WTC11 (cell line): ENCODE data around the gene KPNA4.

Experiments used
- ATF3 ChIP-seq: sonication (generic); formaldehyde crosslinking; conservative IDR thresholded peaks from 2 replicates; pipeline ENCODE4 v1.8.1; 2022; ENCODE audit warnings: mild to moderate bottlenecking, missing genetic modification reagents
- CTCF ChIP-seq: fragments of 200-600 bp; IDR thresholded peaks from 2 replicates; pipeline ENCODE4 v1.8.0; 2022; ENCODE audit warnings: antibody characterized with exemption
- NR2C2 ChIP-seq: sonication (generic); formaldehyde crosslinking; IDR thresholded peaks from 2 replicates; pipeline ENCODE4 v1.8.0; 2022; ENCODE audit warnings: mild to moderate bottlenecking, missing genetic modification reagents
- RELA ChIP-seq: sonication (generic); formaldehyde crosslinking; IDR thresholded peaks from 2 replicates; pipeline ENCODE4 v1.8.1; 2022; ENCODE audit warnings: missing genetic modification reagents, mild to moderate bottlenecking, borderline replicate concordance
- USF2 ChIP-seq: sonication (generic); formaldehyde crosslinking; IDR thresholded peaks from 2 replicates; pipeline ENCODE4 v1.8.1; 2023; ENCODE audit warnings: mild to moderate bottlenecking, missing genetic modification reagents, moderate library complexity
- ZNF138 ChIP-seq: sonication (generic); formaldehyde crosslinking; conservative IDR thresholded peaks from 2 replicates; pipeline ENCODE4 v1.8.1; 2022; ENCODE audit warnings: mild to moderate bottlenecking, moderate library complexity, missing genetic modification reagents

GRCh38 chr3:160490166-160490565, 75.2 kb downstream of the KPNA4 start:
- TF ChIP-seq NR2C2 (CRISPR knock-in tag), result no peak
- no peak for TF ChIP-seq RELA (CRISPR knock-in tag)
- no peak for TF ChIP-seq ATF3 (CRISPR knock-in tag)
- no peak for TF ChIP-seq ZNF138 (CRISPR knock-in tag)
- TF ChIP-seq USF2 (CRISPR knock-in tag), result no peak
- no peak for TF ChIP-seq CTCF
